ENCODE data around the gene SNX19.
A peak's percentile ranks its signal among the peaks of the same experiment; 100 is the strongest.

SNX19 gene, protein sequence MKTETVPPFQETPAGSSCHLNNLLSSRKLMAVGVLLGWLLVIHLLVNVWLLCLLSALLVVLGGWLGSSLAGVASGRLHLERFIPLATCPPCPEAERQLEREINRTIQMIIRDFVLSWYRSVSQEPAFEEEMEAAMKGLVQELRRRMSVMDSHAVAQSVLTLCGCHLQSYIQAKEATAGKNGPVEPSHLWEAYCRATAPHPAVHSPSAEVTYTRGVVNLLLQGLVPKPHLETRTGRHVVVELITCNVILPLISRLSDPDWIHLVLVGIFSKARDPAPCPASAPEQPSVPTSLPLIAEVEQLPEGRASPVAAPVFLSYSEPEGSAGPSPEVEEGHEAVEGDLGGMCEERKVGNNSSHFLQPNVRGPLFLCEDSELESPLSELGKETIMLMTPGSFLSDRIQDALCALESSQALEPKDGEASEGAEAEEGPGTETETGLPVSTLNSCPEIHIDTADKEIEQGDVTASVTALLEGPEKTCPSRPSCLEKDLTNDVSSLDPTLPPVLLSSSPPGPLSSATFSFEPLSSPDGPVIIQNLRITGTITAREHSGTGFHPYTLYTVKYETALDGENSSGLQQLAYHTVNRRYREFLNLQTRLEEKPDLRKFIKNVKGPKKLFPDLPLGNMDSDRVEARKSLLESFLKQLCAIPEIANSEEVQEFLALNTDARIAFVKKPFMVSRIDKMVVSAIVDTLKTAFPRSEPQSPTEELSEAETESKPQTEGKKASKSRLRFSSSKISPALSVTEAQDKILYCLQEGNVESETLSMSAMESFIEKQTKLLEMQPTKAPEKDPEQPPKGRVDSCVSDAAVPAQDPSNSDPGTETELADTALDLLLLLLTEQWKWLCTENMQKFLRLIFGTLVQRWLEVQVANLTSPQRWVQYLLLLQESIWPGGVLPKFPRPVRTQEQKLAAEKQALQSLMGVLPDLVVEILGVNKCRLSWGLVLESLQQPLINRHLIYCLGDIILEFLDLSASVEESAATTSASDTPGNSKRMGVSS

DNA sequence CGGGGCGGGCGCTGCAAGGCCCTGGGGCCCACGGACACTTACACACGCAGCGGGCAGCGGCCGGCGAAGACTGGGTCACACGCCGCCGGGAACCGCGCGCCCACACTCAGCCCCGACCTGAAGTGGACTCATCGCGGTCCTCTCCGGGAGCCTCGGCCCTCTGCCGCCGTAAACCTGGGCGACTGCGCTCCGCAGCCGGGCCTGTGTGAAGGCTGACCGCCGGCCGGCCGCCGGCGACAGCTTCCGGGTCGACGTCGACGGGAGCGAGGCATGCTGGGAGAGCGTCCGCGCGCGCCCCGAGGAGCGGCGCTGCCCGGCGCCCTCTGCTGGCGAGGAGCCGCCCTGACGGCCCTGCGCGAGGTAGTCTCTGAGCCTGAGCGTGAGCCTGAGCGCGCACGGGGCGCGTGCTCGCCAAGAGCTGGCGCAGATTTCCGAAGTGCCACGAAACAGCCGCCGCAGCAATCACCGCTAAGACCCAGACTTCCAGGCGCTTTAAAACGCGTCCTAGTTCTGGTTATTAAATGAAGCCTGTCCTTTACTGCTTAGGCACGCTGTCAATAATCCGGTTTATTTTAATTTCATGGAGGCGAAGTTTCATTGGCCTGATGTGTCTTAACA is at the start of gene SNX19:
TSS of gene SNX19 (minus strand) at position 242 of the 618 bp plus-strand sequence. CDS start 540 bp downstream, outside the sequence.
- TF ChIP-seq CTCF (IDR thresholded peaks at IDR 0.05; ENCODE audit: low read depth, low read length), result peak; percentile 80
- H3K4me3 ChIP-seq (ENCODE audit: low read depth, low read length), result peak within 1 kb of the TSS; percentile 83

- no peak overlapping the region for H3K4me3 ChIP-seq (ENCODE audit: low read depth, low read length)
- no peak for TF ChIP-seq CTCF (IDR thresholded peaks at IDR 0.05; ENCODE audit: low read depth, low read length)
Observed at GRCh38 chr11:130964058-130964792, 47.9 kb upstream of the SNX19 start.

- H3K4me3 ChIP-seq (ENCODE audit: low read depth, low read length), result no peak overlapping the region
- TF ChIP-seq CTCF (IDR thresholded peaks at IDR 0.05; ENCODE audit: low read depth, low read length), result no peak
Observed at GRCh38 chr11:130947889-130948288, 31.6 kb upstream of the SNX19 start.

DNA sequence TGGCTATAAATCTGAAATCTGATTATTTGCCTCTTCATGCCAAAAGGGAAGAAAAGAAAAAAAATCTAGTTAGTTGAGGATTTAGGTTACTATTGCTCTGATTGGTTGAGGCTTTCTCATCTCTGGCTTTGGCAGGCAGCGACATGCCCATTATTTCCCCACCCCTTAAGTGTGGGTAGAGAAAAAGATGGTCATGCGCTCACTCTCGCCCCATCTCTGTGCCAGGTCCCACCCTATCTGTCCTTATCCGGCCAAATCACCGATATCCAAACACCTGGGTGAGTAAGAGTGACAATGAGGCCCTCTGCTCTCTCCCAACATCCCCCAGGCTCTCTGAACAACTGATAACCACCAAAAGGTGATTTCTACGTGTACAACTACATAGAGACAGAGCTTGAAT is 31.2 kb upstream of the SNX19 start:
- H3K4me3 ChIP-seq (ENCODE audit: low read depth, low read length), result no peak overlapping the region
- TF ChIP-seq CTCF (IDR thresholded peaks at IDR 0.05; ENCODE audit: low read depth, low read length), result no peak

GRCh38 chr11:130947058-130947457 is 30.8 kb upstream of the SNX19 start:
- TF ChIP-seq CTCF (IDR thresholded peaks at IDR 0.05; ENCODE audit: low read depth, low read length), result no peak

GRCh38 chr11:130945896-130946295 is 29.6 kb upstream of the SNX19 start:
- TF ChIP-seq CTCF (IDR thresholded peaks at IDR 0.05; ENCODE audit: low read depth, low read length), result no peak

More at GRCh38 chr11:130947058-130947457, 30.8 kb upstream of the SNX19 start:
- H3K4me3 ChIP-seq (ENCODE audit: low read depth, low read length), result no peak overlapping the region

More at GRCh38 chr11:130945896-130946295, 29.6 kb upstream of the SNX19 start:
- no peak overlapping the region for H3K4me3 ChIP-seq (ENCODE audit: low read depth, low read length)
